Spinal cord (tissue), 10 donors: Measurements from ENCODE around the gene CLCA4. TPM values are rescaled to one million over a fixed set of nuclear protein-coding genes. Genes with fewer than 3 reads are reported as not detected.
A peak's percentile ranks its signal among the peaks of the same experiment; 100 is the strongest.
"Not testable (repeated sequence)": the region's sequence is repeated elsewhere in the genome, so short reads cannot be mapped to it uniquely, and the experiment has no call there.

Experiments used
- DNase-seq, 6 donors: peaks; one replicate each; pipeline versions ENCODE4 v3.0.0 to v3.0.0-alpha.2; 2013 to 2015; ENCODE audit warnings: low spot score in 6 of 6, low read depth in 4 of 6
- H3K27ac ChIP-seq: one replicate; pipeline ENCODE4 v1.5.1; 2013; ENCODE audit warnings: low read depth, low read length, control low read depth
- H3K27me3 ChIP-seq: one replicate; pipeline ENCODE4 v1.6.1; 2013; ENCODE audit warnings: low read length; ENCODE audit not compliant: control insufficient read depth, insufficient read depth
- H3K36me3 ChIP-seq: one replicate; pipeline ENCODE4 v1.6.1; 2013; ENCODE audit warnings: low read length; ENCODE audit not compliant: control insufficient read depth, insufficient read depth
- H3K4me1 ChIP-seq: one replicate; pipeline ENCODE4 v1.6.1; 2013; ENCODE audit warnings: low read length; ENCODE audit not compliant: control insufficient read depth, insufficient read depth
- H3K4me3 ChIP-seq: one replicate; pipeline ENCODE4 v1.5.1; 2013; ENCODE audit warnings: low read depth, low read length, control low read depth
- H3K9me3 ChIP-seq: one replicate; pipeline ENCODE4 v1.6.1; 2013; ENCODE audit warnings: low read length; ENCODE audit not compliant: control insufficient read depth, insufficient read depth
- WGBS: methylation state at CpG from one replicate; pipeline ENCODE4 v1.1.5; 2013; ENCODE audit warnings: missing lambda C conversion rate; ENCODE audit not compliant: insufficient coverage; 5-methylcytosine and 5-hydroxymethylcytosine counted together
- long read RNA-seq, 4 donors: transcript quantifications; one replicate each; lab custom pipeline, GENCODE V29; 2026
- polyA plus RNA-seq, 2 donors: library from polyadenylated mRNA; unstranded; fragments of 120-200 nt; gene quantifications; one replicate each; pipeline ENCODE4 v1.2.1, GENCODE V29; 2013; ENCODE audit not compliant: insufficient read length in 2 of 2
- total RNA-seq, 2 donors: library from RNA; depleted of rRNA in 1 of 2; stranded (reverse); fragments of 120-200 nt in 1 of 2; fragments of >200 nt in 1 of 2; gene quantifications; one replicate each; pipeline versions ENCODE4 v1.2.3 to v1.2.4, GENCODE V29; 2013 to 2014
- donor health status: healthy.

Gene CLCA4
- total RNA-seq: 1 to 10 TPM in 1 of 2 donors, under 1 TPM in 1; 0.17 to 1.6 TPM
- polyA plus RNA-seq: under 1 TPM in 1 of 2 donors, not detected in 1; 0.11 TPM
- long read RNA-seq, donor 1: 0 reads
- long read RNA-seq, donor 2: 0 reads
- long read RNA-seq, donor 3: 0 reads
- long read RNA-seq, donor 4: 0 reads

GRCh38 chr1:86546787-86547221, at the start of gene CLCA4:
Gene CLCA4, plus strand, starts transcription at chr1:86547078. Its CDS starts 42 bp downstream, at chr1:86547120.
- no CpG with 5 or more reads among the region's 2 CpGs for WGBS
- no peak for DNase-seq
- no peaks in the 10 kb centered on the region for H3K27me3 ChIP-seq
- H3K9me3 ChIP-seq: no peaks in the 10 kb centered on the region
- H3K4me3 ChIP-seq: no peak within 1 kb of the TSS
- no peaks in the 10 kb centered on the region for H3K36me3 ChIP-seq
- no peak within 1 kb of the TSS for H3K27ac ChIP-seq
- H3K4me1 ChIP-seq: no peaks in the 10 kb centered on the region

DNA sequence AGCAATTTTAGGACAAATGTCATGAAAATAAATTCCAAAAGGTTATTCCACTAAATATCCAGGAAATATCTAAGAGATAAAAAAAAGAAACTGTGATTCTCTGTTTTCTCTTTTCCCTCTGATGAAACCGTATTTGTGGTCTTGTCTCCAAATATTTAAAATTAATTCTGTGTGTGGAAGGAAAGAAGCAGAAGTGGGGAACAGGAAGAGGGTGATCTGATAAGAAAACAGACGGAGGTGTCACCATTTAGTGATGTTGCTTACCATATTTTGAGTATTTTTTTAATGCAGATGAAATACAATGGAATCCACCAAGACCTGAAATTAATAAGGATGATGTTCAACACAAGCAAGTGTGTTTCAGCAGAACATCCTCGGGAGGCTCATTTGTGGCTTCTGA, 48.6 kb upstream of the CLCA4 start:
- no peaks in the 10 kb centered on the region for H3K36me3 ChIP-seq
- H3K4me1 ChIP-seq: peaks cover 6% of the 10 kb centered on the region
- DNase-seq: no peak
- no peaks in the 10 kb centered on the region for H3K9me3 ChIP-seq
- no peaks in the 10 kb centered on the region for H3K27me3 ChIP-seq
- no peak overlapping the region for H3K27ac ChIP-seq
- no peak overlapping the region for H3K4me3 ChIP-seq
- WGBS: 88% methylated on average over 3 of the region's 3 CpGs

DNA sequence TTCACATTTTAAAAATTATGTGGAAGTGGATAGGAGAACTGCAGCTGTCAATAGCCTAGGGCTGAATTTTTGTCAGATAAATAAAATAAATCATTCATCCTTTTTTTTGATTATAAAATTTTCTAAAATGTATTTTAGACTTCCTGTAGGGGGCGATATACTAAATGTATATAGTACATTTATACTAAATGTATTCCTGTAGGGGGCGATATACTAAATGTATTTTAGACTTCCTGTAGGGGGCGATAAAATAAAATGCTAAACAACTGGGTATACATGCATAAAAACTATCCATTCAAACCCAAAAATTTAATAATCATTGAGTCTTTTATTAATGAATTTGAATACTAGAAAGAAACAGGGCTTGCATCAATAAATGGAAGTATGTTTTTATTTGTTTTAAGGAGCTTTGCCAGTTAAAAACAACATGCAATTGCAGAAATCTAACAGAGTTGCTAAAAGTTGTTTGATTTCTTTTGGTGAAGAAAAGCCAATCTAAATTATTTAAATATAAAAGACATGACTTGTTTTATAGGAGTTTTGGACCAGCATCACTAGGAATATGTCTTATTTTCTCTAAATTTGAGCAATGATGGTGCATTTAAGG, 46.8 kb upstream of the CLCA4 start:
- Histone ChIP-seq H3K4me3 (no peak overlapping the region), H3K36me3 (no peaks in the 10 kb centered on the region), H3K27ac (no peak overlapping the region), H3K9me3 (no peaks in the 10 kb centered on the region), H3K4me1 (peaks cover 15% of the 10 kb centered on the region), H3K27me3 (no peaks in the 10 kb centered on the region)
- WGBS: no CpG with 5 or more reads among the region's 3 CpGs
- DNase-seq: no peak

DNA sequence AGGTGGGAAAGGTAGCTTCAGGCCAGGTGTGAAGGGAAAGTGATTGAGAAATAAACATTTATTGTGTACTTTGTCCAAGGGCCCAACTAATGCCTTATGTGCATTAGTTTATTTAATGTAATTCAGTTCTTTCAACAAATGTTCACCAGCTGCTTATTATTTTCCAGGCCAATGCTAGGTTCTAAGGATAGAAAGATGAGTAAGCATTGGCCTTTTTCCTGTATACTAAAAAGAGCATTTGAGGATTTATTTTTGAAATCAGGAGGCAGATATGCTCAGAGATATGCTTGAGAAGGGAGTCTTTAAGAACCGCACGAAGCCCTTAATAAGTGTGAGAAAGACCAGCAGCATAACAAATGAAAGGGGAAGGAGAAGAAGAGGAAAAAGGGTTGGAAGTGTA, 46.2 kb upstream of the CLCA4 start:
- Histone ChIP-seq H3K27ac (no peak overlapping the region), H3K9me3 (no peaks in the 10 kb centered on the region), H3K27me3 (no peaks in the 10 kb centered on the region), H3K36me3 (no peaks in the 10 kb centered on the region), H3K4me1 (peaks cover 15% of the 10 kb centered on the region), H3K4me3 (no peak overlapping the region)
- no peak for DNase-seq
- 96% methylated on average over 2 of the region's 2 CpGs for WGBS

- DNase-seq, H3K36me3 ChIP-seq, H3K9me3 ChIP-seq, H3K27me3 ChIP-seq, H3K4me3 ChIP-seq, H3K27ac ChIP-seq: not testable (repeated sequence)
- peaks cover 15% of the 10 kb centered on the region for H3K4me1 ChIP-seq
- WGBS: 62% methylated on average over 13 of the region's 16 CpGs
Observed at GRCh38 chr1:86502125-86502646, 44.7 kb upstream of the CLCA4 start.

DNA sequence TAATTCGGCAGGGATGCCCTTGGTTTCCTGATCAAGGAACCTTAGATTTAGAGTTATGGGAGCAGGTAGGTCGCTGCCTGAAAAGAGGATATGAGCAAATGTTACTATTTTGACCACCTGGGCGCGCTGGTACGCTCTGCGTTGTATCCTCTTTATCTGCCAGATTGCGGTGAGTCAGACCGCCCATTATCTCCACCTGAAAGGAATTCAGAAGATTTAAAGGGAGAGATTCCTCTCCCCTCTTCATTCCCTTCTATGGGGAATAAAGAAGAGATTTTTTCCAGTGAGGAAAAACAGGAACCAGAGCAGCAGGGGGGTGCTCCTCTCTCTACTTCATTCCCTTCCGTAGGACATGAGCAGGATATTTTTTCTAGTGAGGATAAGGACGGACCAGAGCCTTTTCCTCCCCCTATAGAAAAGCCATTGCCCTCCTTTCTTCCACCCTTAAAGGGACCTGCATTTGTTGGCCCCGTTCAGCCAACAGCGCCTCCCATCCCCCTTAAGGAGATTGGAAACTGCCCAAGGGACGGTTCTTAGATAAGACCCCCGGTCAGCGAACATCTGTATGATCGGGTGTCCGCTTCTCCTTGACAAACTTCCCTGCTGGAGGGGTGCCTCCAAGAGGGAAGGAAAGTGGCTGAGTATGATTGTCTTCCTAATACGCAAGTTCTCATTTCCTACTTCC, 44.0 kb upstream of the CLCA4 start:
- Histone ChIP-seq H3K4me3 (no peak overlapping the region), H3K27ac (peak overlapping the region; percentile 19), H3K9me3 (no peaks in the 10 kb centered on the region), H3K27me3 (no peaks in the 10 kb centered on the region), H3K36me3 (no peaks in the 10 kb centered on the region), H3K4me1 (peaks cover 15% of the 10 kb centered on the region)
- DNase-seq: peak in 1 of 6 donors; percentile 52
- 86% methylated on average over 7 of the region's 18 CpGs for WGBS

DNA sequence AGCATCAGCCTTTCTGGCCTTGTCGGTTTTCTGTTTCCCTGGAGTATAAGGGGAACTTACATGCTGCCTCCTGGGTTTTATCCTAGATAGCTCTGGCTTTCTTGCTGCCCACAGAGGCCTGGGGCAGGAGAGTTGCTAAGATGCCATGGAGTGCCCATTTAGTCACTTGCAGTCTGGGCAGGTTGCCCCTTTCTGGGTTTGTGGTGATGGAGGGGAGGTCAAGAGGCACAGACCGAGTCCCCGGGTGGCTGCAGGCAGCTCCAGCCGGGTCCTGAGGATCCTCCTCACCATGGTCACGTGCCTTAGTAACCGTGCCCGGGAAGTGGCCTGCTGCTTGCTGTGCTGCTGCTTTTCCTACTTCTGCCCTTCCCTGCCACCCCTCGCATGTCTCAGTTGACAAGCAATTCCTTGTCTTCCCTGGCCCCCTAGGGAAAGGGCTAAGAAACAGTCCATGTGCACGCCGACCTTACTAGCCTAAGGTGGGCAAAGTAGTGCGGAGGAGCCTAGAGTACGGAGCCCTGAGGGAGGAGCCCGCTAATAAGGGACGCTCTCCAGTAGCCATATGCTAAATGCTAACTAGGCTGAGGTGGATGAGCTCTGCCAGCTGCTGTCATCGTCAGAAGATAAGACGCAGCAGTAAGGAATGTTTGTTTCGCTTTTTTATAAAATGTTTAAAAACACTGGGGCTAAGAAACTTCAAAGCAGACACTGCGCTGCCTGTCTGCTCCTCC, 43.3 kb upstream of the CLCA4 start:
- Histone ChIP-seq H3K36me3 (no peaks in the 10 kb centered on the region), H3K4me1 (peaks cover 15% of the 10 kb centered on the region), H3K27me3 (no peaks in the 10 kb centered on the region), H3K9me3 (no peaks in the 10 kb centered on the region), H3K27ac (peak overlapping the region; percentile 19), H3K4me3 (no peak overlapping the region)
- 57% methylated on average over 13 of the region's 18 CpGs for WGBS
- peak in 1 of 6 donors; percentile 52 for DNase-seq

- no peaks in the 10 kb centered on the region for H3K36me3 ChIP-seq
- WGBS: 59% methylated on average over 8 of the region's 9 CpGs
- H3K27me3 ChIP-seq: no peaks in the 10 kb centered on the region
- H3K27ac ChIP-seq: no peak overlapping the region
- peak in 1 of 6 donors; percentile 21 for DNase-seq
- peaks cover 15% of the 10 kb centered on the region for H3K4me1 ChIP-seq
- no peaks in the 10 kb centered on the region for H3K9me3 ChIP-seq
- no peak overlapping the region for H3K4me3 ChIP-seq
Observed at GRCh38 chr1:86504137-86504479, 42.8 kb upstream of the CLCA4 start.

DNA sequence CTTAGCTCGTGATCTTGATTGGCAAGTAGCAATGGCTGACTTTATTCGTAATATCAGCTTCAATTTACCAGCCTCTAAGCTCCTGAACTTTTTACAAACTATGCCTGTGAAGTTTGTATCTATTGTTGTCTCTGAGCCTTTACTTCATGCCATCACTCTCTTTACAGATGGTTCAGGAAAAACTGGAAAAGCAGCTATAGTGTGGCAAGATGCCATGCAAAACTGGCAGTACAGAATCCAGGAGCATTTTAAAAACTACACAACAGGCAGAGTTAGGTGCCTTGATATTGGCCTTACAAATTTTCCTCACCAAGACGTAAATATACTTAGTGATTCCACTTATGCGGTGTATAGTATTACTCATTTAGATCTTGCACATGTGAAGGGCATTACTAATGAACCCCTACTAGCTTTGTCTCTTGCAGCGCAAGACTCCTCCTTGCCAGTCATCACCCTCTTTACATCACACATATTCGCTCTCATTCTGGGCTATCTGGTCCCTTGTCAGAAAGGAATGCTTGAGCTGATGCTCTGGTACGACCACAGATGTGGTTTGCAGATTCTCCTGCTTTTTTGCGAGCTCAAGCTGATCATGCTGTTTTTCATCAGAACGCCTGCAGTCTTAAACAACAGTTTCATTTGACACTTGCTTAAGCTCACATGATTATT, 41.8 kb upstream of the CLCA4 start:
- Histone ChIP-seq H3K4me3 (no peak overlapping the region), H3K36me3 (no peaks in the 10 kb centered on the region), H3K9me3 (no peaks in the 10 kb centered on the region), H3K27ac (no peak overlapping the region), H3K4me1 (peaks cover 15% of the 10 kb centered on the region), H3K27me3 (no peaks in the 10 kb centered on the region)
- WGBS: 41% methylated on average over 5 of the region's 9 CpGs
- DNase-seq: peak in 1 of 6 donors; percentile 16
